ENCODE results near the gene CDKL4.
A peak's percentile ranks its signal among the peaks of the same experiment; 100 is the strongest.
"Not testable (repeated sequence)": the region's sequence is repeated elsewhere in the genome, so short reads cannot be mapped to it uniquely, and the experiment has no call there.

The CDKL4 gene

GRCh38 chr2:39179974-39180960 is 63.5 kb downstream of the CDKL4 start:
- DNase-seq (ENCODE audit: low read depth, low spot score) = no peak

GRCh38 chr2:39178756-39179155 is 65.0 kb downstream of the CDKL4 start:
- DNase-seq (ENCODE audit: low read depth, low spot score) = no peak

- DNase-seq (ENCODE audit: low read depth, low spot score) = no peak
Observed at GRCh38 chr2:39176997-39177396, 66.8 kb downstream of the CDKL4 start.

DNA sequence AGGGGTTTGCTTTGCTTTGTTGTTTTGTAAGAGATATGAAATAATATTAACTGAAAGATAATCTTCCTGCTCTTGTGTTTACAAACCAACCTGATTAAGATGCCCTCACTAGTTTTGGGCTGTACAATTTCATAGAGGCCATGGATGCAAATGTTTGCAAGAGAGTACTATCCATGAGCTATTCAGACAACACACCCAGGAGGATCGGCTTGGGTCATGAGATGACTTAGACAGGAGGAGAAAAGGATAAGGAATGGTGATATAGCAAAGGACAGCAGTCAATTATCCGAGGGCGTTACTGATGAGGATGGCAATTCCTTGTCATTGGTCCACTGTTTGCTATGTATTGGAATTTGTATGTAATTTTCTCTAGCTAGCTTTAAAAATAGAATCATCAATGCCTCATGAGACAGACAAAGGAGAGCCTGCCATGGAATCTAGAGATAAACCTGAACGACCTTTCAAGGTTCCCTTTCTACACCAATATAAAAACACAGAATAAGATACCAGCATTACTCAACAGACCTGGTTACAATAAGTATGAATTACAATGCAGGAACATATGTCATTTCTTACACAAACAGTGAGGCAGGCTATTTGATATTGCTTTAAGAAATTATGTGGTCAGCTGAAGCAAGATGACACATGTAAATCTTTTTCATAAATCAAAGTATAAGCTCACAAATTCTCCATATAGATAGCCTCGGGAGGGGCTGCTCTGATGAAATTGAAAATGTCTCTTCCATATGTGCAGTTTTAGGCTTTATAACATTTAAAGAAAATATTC is 68.6 kb downstream of the CDKL4 start:
- no peak for DNase-seq (ENCODE audit: low read depth, low spot score)

- no peak for DNase-seq (ENCODE audit: low read depth, low spot score)
Observed at GRCh38 chr2:39174022-39174421, 69.7 kb downstream of the CDKL4 start.

GRCh38 chr2:39172047-39172706 is 71.6 kb downstream of the CDKL4 start:
- not testable (repeated sequence) for DNase-seq (ENCODE audit: low read depth, low spot score)

DNA sequence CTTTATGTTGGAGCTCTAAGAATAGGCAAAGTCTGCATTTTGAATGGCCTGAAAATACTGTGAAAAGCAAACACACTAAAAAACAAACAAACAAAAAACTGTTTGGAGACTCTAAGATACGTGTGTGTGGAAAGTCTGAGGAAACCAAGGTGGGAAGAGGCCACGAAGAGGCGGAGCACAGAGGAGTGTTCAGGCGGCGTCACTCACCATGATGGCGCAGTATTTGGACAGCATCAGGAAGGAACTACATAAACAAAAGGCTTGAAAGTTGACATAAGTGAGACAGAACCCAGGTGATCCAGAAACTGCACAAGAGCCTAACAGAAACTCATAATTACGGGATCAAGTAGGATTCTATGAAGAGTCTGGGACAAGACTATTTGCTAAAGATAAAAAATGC is 72.1 kb downstream of the CDKL4 start:
- DNase-seq (ENCODE audit: low read depth, low spot score) = no peak

- DNase-seq (ENCODE audit: low read depth, low spot score) = no peak
Observed at GRCh38 chr2:39164089-39164488, 79.7 kb downstream of the CDKL4 start.

- DNase-seq (ENCODE audit: low read depth, low spot score) = no peak
Observed at GRCh38 chr2:39160982-39161381, 82.8 kb downstream of the CDKL4 start.

- no peak for DNase-seq (ENCODE audit: low read depth, low spot score)
Observed at GRCh38 chr2:39159283-39159682, 84.5 kb downstream of the CDKL4 start.

DNA sequence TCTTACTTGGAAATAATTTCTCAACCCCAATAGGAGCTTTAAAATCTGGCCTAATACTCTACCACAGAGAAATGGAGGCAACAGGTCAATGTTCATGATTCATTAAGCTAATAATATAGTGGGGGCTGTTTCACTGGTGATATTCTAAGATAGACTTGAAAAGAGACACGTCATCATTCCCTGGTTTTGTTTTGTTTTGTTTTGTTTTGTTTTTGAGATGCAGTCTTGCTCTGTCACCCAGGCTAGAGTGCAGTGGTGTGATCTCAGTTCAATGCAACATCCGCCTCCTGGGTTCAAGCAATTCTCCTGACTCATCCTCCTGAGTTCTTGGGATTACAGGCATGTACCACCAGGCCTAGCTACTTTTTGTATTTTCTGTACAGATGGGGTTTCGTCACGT is 85.4 kb downstream of the CDKL4 start:
- DNase-seq (ENCODE audit: low read depth, low spot score) = no peak

DNA sequence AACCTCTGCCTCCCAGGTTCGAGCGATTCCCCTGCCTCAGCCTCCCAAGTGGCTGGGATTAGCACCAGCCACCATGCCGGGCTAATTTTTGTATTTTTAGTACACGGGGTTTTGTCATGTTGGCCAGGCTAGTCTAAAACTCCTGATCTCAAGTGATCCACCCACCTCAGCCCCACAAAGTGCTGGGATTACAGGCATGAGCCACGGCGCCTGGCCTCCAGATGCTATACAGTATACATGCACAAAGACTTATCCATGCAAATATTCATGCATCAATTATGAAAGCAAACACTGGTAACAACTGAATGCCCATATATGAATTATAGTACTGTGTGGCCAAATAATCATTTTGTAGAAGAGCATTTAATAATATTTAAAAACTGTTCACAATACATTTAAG is 86.9 kb downstream of the CDKL4 start:
- no peak for DNase-seq (ENCODE audit: low read depth, low spot score)

DNA sequence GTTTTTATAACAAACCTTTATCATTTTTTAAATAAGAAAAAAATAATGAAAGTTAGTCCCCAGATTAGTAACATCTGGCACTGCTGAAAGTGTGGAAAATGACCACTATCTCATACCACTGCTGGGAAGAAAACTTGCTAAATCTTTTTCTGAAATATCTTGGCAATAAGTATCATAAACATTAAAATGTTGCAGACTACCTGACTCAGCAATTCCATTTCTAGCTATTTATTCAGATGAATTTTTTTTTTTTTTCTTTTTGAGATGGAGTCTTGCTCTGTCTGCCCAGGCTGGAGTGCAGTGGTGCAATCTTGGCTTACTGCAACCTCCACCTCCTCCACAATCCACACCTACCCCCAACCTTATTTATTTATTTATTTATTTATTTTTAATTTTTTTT is 87.7 kb downstream of the CDKL4 start:
- DNase-seq (ENCODE audit: low read depth, low spot score) = no peak

- DNase-seq (ENCODE audit: low read depth, low spot score) = not testable (repeated sequence)
Observed at GRCh38 chr2:39155573-39155972, 88.2 kb downstream of the CDKL4 start.

GRCh38 chr2:39154944-39155343 is 88.8 kb downstream of the CDKL4 start:
- DNase-seq (ENCODE audit: low read depth, low spot score) = peak; percentile 30

DNA sequence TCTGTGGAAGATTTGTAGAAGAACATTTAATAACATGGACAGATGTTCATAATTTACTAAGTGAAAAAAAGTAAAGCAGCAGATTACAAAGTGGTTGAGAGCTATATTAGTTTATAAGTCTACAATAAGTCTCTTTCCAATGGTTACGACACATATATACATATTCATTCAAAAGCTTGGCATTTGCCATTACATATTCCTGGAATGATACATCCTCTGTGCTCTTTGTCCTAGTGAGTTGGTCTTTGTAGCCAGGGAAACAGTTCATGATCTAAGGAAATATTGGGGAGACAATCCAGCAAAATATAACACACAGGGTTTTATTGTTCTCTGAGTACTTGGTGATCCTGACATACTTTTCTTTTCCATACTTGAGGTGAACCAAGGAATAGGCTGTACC is 90.5 kb downstream of the CDKL4 start:
- DNase-seq (ENCODE audit: low read depth, low spot score) = no peak

DNA sequence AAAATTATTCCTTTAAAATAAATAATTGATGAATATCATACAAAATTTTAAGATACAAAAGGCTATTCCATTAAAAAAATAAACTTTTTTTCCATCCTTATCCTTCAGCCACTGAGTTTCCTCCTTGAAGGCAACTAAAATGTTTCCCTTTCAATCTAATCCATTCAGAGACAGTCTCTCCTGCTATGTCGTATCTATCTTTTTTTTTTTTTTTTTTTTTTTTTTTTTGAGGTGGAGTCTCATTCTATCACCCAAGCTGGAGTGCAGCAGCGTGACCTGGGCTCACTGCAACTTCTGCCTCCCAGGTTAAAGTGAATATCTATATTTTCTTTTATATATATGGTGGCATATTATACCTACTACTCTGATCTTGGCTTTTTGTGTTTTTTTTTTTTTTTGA is 91.3 kb downstream of the CDKL4 start:
- DNase-seq (ENCODE audit: low read depth, low spot score) = no peak

DNA sequence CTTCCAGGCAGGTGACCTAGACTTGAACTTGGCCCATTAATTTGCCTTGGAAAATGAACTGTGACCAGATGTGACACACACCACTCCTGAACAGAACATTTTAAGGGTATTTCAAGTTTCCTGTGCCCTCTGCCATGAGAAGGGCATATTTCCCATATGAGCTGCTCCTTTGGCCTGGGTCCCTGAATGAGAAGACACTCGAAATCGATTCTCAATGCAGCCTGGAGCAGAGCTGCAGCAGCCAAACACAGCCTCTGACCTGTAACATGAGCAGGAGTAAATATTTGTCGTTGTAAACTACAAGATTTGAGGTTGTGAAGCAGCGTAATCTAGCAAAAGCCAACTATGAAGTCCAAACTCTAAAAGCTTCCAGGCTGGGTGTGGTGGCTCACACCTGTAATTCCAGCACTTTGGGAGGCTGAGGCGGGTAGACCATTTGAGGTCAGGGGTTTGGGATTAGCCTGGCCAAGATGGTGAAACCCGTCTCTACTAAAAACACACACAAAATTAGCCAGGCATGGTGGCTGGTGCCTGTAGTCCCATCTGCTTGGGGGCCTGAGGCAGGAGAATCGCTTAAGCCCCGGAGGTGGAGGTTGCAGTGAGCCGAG is 92.8 kb downstream of the CDKL4 start:
- DNase-seq (ENCODE audit: low read depth, low spot score) = no peak

GRCh38 chr2:39150102-39150562 is 93.6 kb downstream of the CDKL4 start:
- DNase-seq (ENCODE audit: low read depth, low spot score) = no peak

GRCh38 chr2:39146630-39147029 is 97.1 kb downstream of the CDKL4 start:
- no peak for DNase-seq (ENCODE audit: low read depth, low spot score)

DNA sequence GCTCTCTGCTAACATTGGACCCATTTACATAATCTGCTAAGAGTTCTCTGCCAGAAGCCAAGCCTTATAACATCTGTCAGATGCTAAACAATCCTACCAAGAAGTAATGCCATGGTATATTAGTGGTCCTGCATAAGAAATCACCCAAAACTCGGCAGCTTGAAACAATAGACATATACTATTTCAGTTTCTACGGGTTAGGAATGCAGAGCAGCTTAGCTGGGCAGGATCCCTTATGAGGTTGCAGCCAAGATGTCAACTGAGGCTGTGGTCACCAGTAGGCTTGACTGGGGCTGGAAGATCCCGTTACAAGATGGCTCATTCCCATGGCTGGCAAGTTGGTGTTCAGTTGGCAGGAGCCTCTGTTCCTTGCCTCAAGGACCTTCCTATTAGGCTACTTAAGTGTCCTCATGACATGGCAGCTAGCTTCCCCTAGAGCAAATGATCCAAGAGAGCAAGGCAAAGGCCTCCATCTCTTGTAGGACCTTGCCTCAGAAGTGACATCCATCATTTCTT is 97.8 kb downstream of the CDKL4 start:
- DNase-seq (ENCODE audit: low read depth, low spot score) = no peak
